Muscle of arm (tissue), 12 donors: ENCODE data around the gene RNF212B. TPM values are rescaled to one million over a fixed set of nuclear protein-coding genes. Genes with fewer than 3 reads are reported as not detected.

Experiments used
- DNase-seq: peaks from one replicate; pipeline ENCODE4 v3.0.0-alpha.2; 2013
- polyA plus RNA-seq, 12 donors: library from polyadenylated mRNA; unstranded; fragments of 120-200 nt; gene quantifications; one replicate each; pipeline ENCODE4 v1.2.1, GENCODE V29; 2013; ENCODE audit not compliant: insufficient read length in 12 of 12

Gene RNF212B
- polyA plus RNA-seq, 12 donors, result 0.60 to 0.65 (median 0.63) TPM; not detected in 9

DNA sequence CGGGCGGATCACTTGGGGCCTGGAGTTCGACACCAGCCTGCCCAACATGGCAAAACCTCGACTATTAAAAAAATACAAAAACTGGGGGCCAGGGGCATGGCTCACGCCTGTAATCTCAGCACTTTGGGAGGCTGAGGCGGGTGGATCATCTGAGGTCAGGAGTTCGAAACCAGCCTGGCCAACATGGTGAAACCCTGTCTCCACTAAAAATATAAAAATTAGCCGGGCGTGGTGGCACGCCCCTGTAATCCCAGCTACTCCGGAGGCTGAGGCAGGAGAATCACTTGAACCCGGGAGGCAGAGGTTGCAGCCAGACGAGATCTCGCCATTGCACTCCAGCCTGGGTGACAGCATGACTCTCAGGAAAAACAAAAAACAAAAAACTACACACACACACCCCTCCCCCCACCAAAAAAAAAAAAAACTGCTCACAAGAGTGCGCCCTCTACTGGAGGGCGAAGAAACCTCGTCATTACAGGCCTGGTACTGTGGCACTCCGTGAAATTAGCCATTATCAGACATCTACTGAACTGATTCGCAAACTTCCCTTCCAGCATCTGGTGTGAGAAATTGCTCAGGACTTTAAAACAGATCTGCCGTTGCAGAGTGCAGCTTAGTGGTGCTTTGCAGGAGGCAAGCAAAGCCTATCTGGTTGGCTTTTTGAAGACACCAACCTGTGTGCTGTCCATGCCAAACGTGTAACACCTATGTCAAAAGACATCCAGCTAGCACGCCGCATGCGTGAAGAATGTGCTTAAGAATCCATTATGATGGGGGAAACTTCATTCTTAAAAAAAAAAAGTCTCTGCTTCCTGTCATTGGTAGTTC is 57.2 kb downstream of the RNF212B start:
- peak; percentile 49 for DNase-seq

DNA sequence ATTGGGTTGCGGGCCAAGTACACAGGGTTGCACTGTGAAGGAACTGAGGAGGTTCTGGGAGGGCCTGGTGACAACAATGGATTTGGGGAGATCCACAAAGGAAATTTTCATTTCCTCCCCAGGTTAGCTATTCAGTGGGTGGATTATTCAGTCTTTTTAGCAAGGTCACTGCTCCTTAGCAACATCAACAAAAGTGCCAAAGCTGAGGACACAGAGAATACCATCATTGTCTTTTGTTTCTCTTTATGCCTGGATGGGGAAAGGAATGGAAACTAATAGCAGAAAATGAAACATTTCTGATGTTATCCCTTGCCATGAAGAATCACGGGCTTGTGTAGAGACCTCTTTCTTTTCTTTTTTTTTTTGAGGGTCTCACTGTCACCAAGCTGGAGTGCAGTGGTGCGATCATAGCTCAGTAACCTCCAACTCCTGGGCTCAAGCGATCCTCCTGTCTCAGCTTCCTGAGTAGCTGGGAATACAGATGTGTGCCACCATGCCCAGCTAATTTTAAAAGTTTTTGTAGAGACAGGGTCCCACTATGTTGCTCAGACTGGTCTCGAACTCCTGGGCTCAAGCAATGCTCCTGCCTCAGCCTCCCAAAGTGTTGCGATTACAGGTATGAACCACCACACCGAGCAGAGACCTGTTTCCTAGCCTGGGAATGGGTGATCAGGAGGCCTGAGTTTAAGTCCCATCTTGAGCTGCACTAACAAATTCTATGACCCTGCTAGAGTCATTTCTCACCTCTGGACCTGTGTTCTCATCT is 58.5 kb downstream of the RNF212B start:
- DNase-seq, result no peak

- DNase-seq, result no peak
These were observed 59.4 kb downstream of the RNF212B start for GRCh38 chr14:23297096-23297495.

- no peak for DNase-seq
These were observed 60.0 kb downstream of the RNF212B start for GRCh38 chr14:23297611-23298277.

DNA sequence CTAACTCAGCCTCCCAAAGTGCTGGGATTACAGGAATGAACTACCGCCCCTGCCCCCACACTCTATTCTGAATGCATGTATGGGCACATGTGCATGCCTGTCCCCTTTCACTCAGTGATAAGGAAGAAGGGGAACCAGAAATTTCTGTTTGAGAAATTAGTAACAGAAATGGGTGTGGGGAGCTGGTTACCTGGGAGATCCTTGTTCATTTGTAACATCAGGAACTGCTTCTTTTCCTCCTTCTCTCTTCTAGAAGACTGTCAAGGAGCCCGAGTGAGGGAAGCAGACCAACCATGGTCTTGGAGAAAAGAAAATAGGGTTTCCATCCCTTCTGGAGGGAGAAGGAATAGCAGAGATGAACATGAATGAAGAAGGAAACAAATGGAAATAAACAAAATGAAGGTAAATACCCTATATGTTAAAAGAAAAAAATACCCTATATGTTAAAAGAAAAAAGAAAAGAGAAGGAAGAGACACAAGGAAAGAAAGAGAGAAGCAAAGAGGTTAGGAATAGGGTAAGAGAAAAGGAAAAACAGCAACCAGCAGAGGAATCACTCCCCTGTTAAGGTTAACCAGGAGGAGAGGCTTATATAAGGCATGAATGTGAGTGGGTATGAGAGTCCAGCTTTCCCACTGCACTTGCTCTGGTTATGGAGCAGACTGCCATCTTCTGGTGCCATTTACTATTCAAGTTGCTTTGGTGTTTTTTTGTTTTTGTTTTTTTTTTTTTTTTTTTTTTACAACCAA is 61.6 kb downstream of the RNF212B start:
- DNase-seq, result no peak

DNA sequence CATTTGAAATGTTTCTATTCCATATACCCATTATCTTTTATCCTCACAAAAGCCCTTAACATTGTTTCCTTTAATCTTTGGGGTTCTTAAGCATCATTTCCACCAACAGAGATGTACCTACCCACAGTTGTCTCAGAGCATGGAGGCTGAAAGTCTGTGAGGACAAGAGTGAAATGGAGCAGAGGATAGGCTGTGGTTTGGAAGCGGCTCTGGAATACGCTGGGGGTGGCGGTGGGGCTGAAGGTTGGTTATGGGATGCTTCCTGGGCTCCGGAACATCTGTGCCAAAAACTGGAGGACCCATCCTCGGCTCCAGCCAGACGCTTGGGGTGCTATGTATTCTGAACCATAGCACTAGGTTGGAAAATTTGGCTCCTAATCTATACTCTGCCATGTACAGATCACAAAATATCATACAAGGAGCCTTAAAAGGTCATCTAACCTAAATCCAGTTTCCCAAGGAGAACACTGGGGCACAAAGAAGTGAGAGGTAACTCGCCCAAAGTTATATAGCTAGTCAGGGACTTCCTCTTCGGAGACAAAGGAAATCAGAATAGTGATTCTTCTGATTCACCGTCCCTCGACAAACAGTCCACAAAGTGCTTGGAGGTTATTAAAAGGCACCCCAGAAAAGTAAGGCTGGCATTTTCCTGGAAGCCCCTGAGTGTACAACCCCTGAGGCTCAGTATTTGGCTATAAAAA is 62.4 kb downstream of the RNF212B start:
- no peak for DNase-seq

- DNase-seq, result peak; percentile 31
These were observed 63.0 kb downstream of the RNF212B start for GRCh38 chr14:23300687-23301223.

DNA sequence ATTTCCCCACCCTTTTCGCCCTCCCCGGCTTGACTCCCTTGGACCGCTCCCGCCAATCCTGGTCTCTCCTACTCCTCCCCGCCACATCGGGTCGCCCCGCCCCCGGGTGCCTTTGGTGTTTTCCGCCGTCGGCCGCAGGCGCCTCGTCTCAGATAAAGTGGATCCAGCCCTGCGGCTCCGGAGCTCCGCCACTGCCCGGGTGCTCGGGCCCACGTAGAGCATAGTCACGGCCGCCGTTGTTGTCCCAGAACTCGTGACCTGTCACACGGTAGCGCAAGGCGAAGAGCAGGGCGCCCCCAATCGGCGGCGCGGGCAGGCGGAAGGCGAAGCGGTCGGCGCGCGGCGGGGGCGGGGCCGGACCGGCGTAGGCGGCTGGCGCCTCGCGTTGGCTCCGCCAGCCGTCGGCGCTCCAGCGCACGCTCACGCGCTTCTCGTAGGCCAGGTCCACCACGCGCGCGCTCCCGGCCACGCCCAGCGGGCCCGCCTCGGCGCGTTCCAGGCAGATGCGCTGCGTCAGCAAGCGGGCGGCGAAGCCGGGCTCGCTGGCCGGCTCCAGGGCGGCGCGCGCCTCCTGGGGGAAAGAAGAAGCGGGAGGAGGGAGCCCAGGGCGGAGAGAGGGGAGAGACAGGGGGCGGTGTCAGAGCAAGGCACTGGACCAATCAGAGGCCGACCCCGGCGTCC is 63.7 kb downstream of the RNF212B start:
- DNase-seq, result peak; percentile 98

DNA sequence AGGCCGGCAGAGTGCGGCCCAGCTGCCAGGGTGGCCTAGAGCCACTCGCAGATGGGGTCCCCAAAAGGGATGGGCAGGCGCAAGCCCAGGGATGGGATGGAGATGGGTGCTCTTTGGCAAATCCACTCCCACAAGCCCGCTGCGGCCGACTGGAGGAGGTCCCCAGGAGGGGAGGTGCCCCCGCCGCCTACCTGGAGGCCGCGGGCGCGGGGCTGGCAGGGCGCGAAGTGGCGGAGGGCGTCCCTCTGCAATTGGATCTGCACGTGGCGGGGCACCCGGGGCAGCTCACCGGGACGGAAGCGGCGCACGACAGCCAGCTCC is 64.2 kb downstream of the RNF212B start:
- DNase-seq, result no peak

- DNase-seq, result peak; percentile 62
These were observed 64.8 kb downstream of the RNF212B start, which contains the start of gene PPP1R3E for GRCh38 chr14:23302290-23303225. TSS of gene PPP1R3E (minus strand) at chr14:23302859. CDS start at chr14:23302576, 283 bp downstream.

DNA sequence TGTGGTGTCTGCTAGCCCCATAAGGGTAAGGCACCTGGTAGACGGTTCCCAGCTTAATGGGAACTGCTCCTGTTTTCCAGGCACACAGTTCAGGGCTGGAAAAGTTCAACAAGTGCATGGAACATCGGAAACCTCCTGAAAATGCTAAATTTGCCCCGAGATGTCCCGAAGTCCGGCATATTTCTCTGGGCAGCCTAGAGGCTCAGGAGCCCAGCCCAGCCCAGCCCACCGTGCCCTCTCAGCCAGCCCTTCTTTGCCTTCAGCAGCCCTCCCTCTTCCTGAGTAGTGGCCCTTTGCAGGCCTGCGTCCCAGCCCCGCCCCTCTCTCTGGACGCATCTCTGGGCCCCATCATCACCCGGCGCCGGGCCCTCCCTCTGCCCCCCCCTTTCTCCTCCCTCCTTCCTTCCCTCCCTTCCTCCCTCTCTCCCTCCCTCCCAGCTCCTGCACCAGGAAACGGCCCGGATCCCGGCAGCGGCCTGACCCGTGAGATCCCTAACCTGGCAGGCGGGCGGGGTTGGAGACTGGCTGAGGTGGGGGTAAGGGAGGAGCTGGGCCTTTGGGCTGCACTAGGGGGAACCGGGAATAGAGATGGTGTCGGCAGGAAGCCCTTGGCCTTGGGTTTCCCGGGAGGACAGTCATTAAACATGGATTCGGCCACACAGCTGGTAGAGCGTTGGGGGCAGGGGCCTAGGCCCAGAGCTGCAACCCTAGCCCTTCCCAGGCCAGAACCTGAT is 68.8 kb downstream of the RNF212B start, which contains the start of gene BCL2L2:
TSS of gene BCL2L2 (plus strand) at position 422 of the 734 bp plus-strand sequence. CDS start 935 bp downstream, outside the sequence.
- peak; percentile 94 for DNase-seq

GRCh38 chr14:23307146-23307530 is 69.4 kb downstream of the RNF212B start:
- DNase-seq, result no peak

DNA sequence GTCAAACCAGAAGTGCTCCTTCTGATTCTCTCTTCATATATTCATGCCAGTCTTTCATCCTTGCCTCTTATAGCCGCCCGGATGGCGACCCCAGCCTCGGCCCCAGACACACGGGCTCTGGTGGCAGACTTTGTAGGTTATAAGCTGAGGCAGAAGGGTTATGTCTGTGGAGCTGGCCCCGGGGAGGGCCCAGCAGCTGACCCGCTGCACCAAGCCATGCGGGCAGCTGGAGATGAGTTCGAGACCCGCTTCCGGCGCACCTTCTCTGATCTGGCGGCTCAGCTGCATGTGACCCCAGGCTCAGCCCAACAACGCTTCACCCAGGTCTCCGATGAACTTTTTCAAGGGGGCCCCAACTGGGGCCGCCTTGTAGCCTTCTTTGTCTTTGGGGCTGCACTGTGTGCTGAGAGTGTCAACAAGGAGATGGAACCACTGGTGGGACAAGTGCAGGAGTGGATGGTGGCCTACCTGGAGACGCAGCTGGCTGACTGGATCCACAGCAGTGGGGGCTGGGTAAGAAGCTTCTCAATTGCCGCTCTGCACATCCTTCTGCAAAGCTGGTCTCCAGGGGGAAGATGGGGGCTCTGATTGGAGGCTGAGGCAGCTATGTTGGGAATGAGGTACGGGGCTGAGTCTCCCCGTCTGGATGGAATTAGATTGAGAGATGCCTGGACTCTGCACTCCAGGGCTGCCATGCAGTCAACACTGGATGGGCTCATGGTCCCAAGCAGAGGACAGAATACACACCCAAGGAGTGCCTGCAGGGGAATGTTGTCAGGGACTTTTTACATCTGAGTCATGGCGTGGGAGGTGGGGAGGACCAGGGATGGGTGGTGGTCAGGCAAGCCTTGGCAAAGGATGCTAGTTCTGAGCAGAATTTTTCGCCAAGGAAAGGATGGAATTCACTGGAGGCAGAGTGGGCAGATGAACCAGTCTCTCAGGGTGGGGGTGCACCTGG is 70.2 kb downstream of the RNF212B start:
- no peak for DNase-seq

DNA sequence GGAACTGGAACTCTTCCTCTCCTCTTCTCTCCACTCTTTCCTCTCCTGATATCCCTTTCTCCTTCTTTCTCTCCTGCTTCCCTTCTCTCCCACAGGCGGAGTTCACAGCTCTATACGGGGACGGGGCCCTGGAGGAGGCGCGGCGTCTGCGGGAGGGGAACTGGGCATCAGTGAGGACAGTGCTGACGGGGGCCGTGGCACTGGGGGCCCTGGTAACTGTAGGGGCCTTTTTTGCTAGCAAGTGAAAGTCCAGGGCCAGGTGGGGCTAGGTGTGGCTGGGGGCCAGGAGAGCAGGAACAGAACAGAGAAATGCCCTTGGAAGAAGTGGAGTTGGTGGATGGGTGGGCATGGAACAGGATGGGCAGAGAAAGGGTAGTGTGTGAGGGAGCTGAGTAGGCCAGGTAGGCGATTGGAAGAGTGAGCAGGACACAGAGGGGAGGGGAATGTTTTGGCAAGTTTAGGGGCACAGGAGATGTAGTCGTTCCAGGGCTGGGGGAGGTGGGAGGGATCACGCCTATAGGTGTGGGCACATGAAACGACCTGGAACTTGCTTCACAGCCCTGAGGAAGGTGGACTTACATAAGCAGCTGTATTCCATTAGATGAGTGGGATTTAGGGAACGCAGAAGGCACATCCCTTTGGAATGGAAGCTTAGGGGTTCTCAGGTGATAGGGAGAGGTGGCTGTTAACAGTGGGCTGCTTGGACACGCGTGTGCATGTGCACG is 71.1 kb downstream of the RNF212B start:
- no peak for DNase-seq

GRCh38 chr14:23310546-23310945 is 72.8 kb downstream of the RNF212B start:
- DNase-seq, result no peak

DNA sequence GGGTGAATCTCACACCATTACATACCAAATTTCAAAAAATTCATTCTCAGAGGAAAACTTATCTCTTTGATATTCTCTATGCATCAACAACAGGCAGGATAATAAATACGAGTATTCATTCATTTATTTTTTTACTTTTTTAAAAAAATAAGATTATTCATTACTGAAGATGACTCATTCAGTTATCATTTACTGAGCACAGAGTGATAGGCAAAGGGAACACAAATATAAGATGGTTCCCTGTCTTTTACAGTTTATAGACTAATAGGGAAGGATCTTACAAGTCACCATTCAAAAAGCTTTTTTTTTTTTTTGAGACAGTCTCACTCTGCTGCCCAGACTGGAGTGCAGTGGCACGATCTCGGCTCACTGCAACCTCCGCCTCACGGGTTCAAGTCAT is 78.6 kb downstream of the RNF212B start:
- no peak for DNase-seq
